ENCODE results near the gene PRADC1.

- TF ChIP-seq CTCF (IDR thresholded peaks at IDR 0.05) (no peak), EP300 (IDR thresholded peaks at IDR 0.05) (no peak), POLR2A (IDR thresholded peaks at IDR 0.05) (no peak)
These were observed 35.4 kb upstream of the PRADC1 start for GRCh38 chr2:73268366-73268829.

Measured in tibial nerve (tissue), 4 donors.